IPS-18c (cell line): ENCODE data around the gene LYRM9.
"Not testable (repeated sequence)": the region's sequence is repeated elsewhere in the genome, so short reads cannot be mapped to it uniquely, and the experiment has no call there.

Source experiments
- H3K4me3 ChIP-seq: 2 replicates; pipeline ENCODE4 v1.7.0; 2013; ENCODE audit warnings: low read depth, mild to moderate bottlenecking, low read length, moderate library complexity; ENCODE audit not compliant: insufficient read depth
- H3K9me3 ChIP-seq: one replicate; pipeline ENCODE4 v1.6.1; 2013; ENCODE audit warnings: mild to moderate bottlenecking, low read length, moderate library complexity; ENCODE audit not compliant: control insufficient read depth, insufficient read depth

LYRM9 gene

GRCh38 chr17:27889711-27890251 lies 3.4 kb downstream of the LYRM9 start:
- Histone ChIP-seq H3K9me3 (no peaks in the 10 kb centered on the region), H3K4me3 (no peak overlapping the region)

GRCh38 chr17:27888945-27889344 lies 4.2 kb downstream of the LYRM9 start:
- H3K4me3 ChIP-seq, result no peak overlapping the region
- H3K9me3 ChIP-seq, result no peaks in the 10 kb centered on the region

- Histone ChIP-seq H3K9me3 (no peaks in the 10 kb centered on the region), H3K4me3 (no peak overlapping the region; the same call in 1 of the 2 replicates)
These were observed 5.1 kb downstream of the LYRM9 start for GRCh38 chr17:27888067-27888466.

DNA sequence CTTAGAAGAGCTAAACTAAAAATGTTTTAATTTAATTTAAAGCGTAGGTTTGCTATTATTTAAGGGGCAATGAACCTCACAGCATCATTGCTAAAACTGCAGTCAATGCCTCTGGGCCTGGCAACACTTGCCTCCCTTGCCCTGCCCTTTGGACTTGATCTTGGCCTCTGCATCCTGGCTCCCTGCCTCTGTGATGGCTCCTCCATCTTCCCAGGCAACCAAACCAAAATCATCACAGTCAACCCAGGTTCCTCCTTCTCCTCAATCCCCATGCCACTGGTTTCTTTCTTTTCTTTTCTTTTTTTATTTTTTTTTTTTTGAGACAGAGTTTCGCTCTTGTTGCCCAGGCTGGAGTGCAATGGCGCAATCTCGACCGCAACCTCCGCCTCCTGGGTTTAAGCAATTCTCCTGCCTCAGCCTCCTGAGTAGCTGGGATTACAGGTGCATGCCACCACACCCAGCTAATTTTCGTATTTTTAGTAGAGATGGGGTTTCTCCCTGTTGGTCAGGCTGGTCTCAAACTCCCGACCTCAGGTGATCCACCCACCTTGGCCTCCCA lies 6.7 kb downstream of the LYRM9 start:
- H3K9me3 ChIP-seq, H3K4me3 ChIP-seq: not testable (repeated sequence)

GRCh38 chr17:27882162-27882840 lies 10.9 kb downstream of the LYRM9 start:
- Histone ChIP-seq H3K4me3 (no peak overlapping the region), H3K9me3 (no peaks in the 10 kb centered on the region)

GRCh38 chr17:27879987-27880608 lies 13.1 kb downstream of the LYRM9 start:
- no peaks in the 10 kb centered on the region for H3K9me3 ChIP-seq
- no peak overlapping the region for H3K4me3 ChIP-seq

DNA sequence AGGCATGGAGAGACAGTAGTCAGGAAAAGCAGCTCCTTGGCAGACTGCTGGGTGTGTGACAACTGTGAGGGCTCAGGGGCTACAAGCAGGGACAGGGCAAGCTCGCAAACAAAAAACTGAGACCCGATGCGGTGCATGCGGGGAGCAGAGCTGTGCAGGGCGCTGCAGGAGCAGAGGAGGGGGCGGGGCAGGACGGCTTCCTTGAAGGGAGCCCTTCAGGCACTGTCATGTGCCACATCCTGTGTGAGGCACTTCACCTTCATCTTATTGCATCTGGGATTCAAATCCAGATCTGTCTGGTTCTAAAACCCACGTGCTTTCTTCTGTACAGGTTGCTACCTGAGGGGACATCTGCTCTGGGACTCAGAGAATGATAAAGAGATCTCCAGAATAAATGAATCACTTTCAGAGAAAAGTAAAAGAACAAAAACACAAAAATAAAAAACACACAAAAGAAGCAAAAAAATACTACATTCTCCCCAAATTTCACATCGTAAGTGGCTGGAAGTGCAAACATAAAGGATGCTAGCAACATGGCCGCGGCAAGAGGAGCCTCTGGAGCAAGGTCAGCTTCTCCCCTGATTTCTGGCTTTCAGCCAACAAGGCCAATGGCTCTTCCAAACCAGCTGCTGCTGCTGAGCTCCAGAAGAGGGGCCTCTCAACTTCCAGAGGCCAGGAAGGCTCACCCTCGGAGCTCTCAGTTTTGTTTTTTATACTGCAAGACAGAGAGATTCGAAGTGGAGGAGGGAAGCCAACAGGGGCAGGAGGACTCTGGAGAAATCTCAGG lies 14.2 kb downstream of the LYRM9 start:
- H3K4me3 ChIP-seq, result no peak overlapping the region
- no peaks in the 10 kb centered on the region for H3K9me3 ChIP-seq

GRCh38 chr17:27873746-27874145 lies 19.4 kb downstream of the LYRM9 start:
- H3K4me3 ChIP-seq, result no peak overlapping the region
- H3K9me3 ChIP-seq, result no peaks in the 10 kb centered on the region

- H3K9me3 ChIP-seq, result no peaks in the 10 kb centered on the region
- no peak overlapping the region for H3K4me3 ChIP-seq
These were observed 20.0 kb downstream of the LYRM9 start for GRCh38 chr17:27873211-27873610.

DNA sequence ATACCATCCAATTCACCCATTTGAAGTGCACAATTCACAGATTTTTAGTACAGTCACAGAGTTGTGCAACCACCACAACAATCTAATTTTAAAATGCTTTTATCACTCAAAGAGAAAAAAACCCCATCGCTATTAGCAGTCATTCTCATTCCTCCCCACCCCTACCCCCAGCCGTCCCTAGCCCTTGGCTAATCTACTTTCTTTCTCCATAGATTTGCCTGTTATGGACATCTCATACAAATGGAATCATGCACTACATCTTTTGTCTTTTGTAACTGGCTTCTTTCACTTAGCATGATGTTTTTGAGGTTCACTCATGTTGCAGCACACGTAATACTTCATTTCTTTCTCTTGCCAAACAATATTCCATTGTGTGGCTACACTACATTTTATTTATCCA lies 20.4 kb downstream of the LYRM9 start:
- no peak overlapping the region for H3K4me3 ChIP-seq

GRCh38 chr17:27871407-27871806 lies 21.8 kb downstream of the LYRM9 start:
- Histone ChIP-seq H3K9me3 (no peaks in the 10 kb centered on the region), H3K4me3 (no peak overlapping the region)

More for the DNA sequence above, 20.4 kb downstream of the LYRM9 start:
- H3K9me3 ChIP-seq, result no peaks in the 10 kb centered on the region

GRCh38 chr17:27870345-27870744 lies 22.8 kb downstream of the LYRM9 start:
- Histone ChIP-seq H3K9me3 (no peaks in the 10 kb centered on the region), H3K4me3 (no peak overlapping the region)

DNA sequence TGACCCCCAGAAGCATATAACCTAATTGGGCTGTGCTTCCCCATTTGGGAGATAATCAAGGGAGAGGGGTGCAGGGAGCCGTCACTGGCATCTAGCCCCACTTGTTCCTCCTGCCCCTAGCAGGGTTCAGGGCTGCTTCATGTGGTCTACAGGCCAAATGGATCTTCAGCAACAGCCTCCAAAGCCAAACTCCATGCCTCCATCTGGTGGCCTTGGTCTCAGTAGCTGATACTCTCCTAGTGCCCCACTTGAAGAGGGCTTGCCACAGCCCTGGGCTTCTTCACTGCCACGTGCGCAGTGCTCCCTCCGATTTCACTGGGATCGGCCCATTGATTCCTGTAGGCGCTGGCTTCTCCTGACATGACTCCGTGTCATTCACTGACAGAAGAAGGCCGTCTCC lies 24.6 kb downstream of the LYRM9 start:
- H3K4me3 ChIP-seq, result no peak overlapping the region
- no peaks in the 10 kb centered on the region for H3K9me3 ChIP-seq

- Histone ChIP-seq H3K4me3 (no peak overlapping the region), H3K9me3 (no peaks in the 10 kb centered on the region)
These were observed 30.3 kb downstream of the LYRM9 start for GRCh38 chr17:27862840-27863239.

GRCh38 chr17:27862004-27862403 lies 31.2 kb downstream of the LYRM9 start:
- Histone ChIP-seq H3K4me3 (no peak overlapping the region), H3K9me3 (no peaks in the 10 kb centered on the region)

DNA sequence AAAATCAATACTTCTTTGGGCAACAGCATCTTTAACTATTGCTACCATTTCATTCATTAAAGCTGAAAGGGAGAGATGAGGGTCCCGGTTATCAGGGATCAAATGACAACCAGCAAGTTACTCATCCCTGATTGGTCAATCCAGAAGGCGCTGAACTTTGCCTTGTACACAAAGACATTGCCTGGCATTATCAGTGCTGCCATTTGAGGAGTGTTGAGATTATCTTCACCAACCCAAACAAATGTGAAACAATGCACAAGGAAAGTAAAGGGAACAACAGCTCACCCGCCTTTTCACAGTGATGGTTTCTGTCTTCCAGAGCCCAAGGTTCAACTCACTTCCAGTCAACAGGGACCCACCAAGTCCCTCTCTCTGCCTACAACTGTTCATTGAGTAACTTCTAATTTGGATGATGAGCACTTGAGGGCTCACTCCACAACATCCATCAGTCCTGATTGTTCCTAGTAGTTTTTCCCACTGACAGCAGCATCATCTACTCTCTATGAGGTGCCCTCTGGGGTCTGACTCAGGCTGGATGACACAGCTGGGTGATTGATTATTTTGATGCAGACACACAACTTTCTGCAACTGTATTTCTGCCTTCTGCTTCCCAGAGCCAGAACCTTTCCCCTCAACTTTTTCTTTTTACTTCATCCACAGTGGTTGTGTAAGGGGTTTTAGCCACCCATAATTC lies 32.0 kb downstream of the LYRM9 start:
- H3K4me3 ChIP-seq, result no peak overlapping the region

GRCh38 chr17:27858621-27859305 lies 34.4 kb downstream of the LYRM9 start:
- Histone ChIP-seq H3K9me3 (no peaks in the 10 kb centered on the region), H3K4me3 (no peak overlapping the region)

More for the DNA sequence above, 32.0 kb downstream of the LYRM9 start:
- no peaks in the 10 kb centered on the region for H3K9me3 ChIP-seq
